ENCODE results near the gene NBEAL2.

- no peak for TF ChIP-seq EZH2 (IDR thresholded peaks at IDR 0.05)
- TF ChIP-seq POLR2AphosphoS5 (IDR thresholded peaks at IDR 0.05; ENCODE audit: borderline replicate concordance, low read depth, low read length) = no peak
These were observed 18.8 kb downstream of the NBEAL2 start for GRCh38 chr3:46998121-46998851.
